Measurements from ENCODE around the gene ICAM2. TPM values are rescaled to one million over a fixed set of nuclear protein-coding genes. Genes with fewer than 3 reads are reported as not detected.
A peak's percentile ranks its signal among the peaks of the same experiment; 100 is the strongest.

ICAM2 gene
- total RNA-seq, 1 donor from 2014 or later, result 43.3 TPM

- H3K27me3 ChIP-seq (ENCODE audit: control insufficient read depth in 3 of 3, insufficient read depth in 3 of 3, low read length in 3 of 3), result no peaks in the 10 kb centered on the region
- H3K4me3 ChIP-seq (ENCODE audit: low read length in 3 of 3), result no peak overlapping the region
- H3K4me1 ChIP-seq (ENCODE audit: control insufficient read depth in 3 of 3, insufficient read depth in 3 of 3, low read length in 3 of 3), result peaks cover 65 to 88% (median 73%) of the 10 kb centered on the region in 3 donors
- peak overlapping the region; percentile 81 for H3K27ac ChIP-seq (ENCODE audit: low read depth, low read length)
- H3K36me3 ChIP-seq (ENCODE audit: control insufficient read depth in 3 of 3, insufficient read depth in 3 of 3, low read length in 3 of 3), result peaks cover 27 to 38% (median 29%) of the 10 kb centered on the region in 3 donors
- H3K9me3 ChIP-seq (ENCODE audit: control insufficient read depth in 3 of 3, low read length in 3 of 3), result no peaks in the 10 kb centered on the region
- H3K9ac ChIP-seq (ENCODE audit: low read depth in 1 of 3, low read length in 3 of 3), result peak overlapping the region; percentile 7 to 81 (median 79)
Measured at GRCh38 chr17:63955232-63955631, 65.2 kb downstream of the ICAM2 start.

- Histone ChIP-seq H3K4me3 (ENCODE audit: low read length in 3 of 3) (peak overlapping the region in 2 of 3 donors; percentile 21 to 56), H3K27me3 (ENCODE audit: control insufficient read depth in 3 of 3, insufficient read depth in 3 of 3, low read length in 3 of 3) (no peaks in the 10 kb centered on the region), H3K27ac (ENCODE audit: low read depth, low read length) (peak overlapping the region; percentile 81), H3K9me3 (ENCODE audit: control insufficient read depth in 3 of 3, low read length in 3 of 3) (no peaks in the 10 kb centered on the region), H3K36me3 (ENCODE audit: control insufficient read depth in 3 of 3, insufficient read depth in 3 of 3, low read length in 3 of 3) (peaks cover 27 to 38% (median 28%) of the 10 kb centered on the region in 3 donors), H3K4me1 (ENCODE audit: control insufficient read depth in 3 of 3, insufficient read depth in 3 of 3, low read length in 3 of 3) (peaks cover 65 to 88% (median 73%) of the 10 kb centered on the region in 3 donors), H3K9ac (ENCODE audit: low read depth in 1 of 3, low read length in 3 of 3) (peak overlapping the region; percentile 51 to 81 (median 79))
Measured at GRCh38 chr17:63954402-63955063, 65.9 kb downstream of the ICAM2 start.

Other genes starting within 250 kb of the ICAM2 start
- gene CCDC47, start 247.0 kb downstream of the ICAM2 start, total RNA-seq, result 43.8 TPM
- 69.9 TPM for gene DDX42, start 246.5 kb downstream of the ICAM2 start, total RNA-seq
- 41.2 TPM for gene PSMC5, start 193.2 kb downstream of the ICAM2 start, total RNA-seq
- gene FTSJ3, start 193.0 kb downstream of the ICAM2 start, total RNA-seq, result 62.6 TPM
- 44.4 TPM for gene SMARCD2, start 177.9 kb downstream of the ICAM2 start, total RNA-seq
- not detected for gene CSH2, start 147.0 kb downstream of the ICAM2 start, total RNA-seq
- not detected for gene GH2, start 138.7 kb downstream of the ICAM2 start, total RNA-seq
- not detected for gene CSH1, start 124.1 kb downstream of the ICAM2 start, total RNA-seq
- gene CSHL1, start 109.4 kb downstream of the ICAM2 start, total RNA-seq, result not detected
- not detected for gene GH1, start 101.8 kb downstream of the ICAM2 start, total RNA-seq
- 2.1 TPM for gene CD79B, start 88.3 kb downstream of the ICAM2 start, total RNA-seq
- gene SCN4A, start 47.7 kb downstream of the ICAM2 start, total RNA-seq, result 32.9 TPM
- gene PRR29, start 22.3 kb downstream of the ICAM2 start, total RNA-seq, result not detected
- gene ERN1, start 109.5 kb upstream of the ICAM2 start, total RNA-seq, result 5.7 TPM
- gene TEX2, start 242.6 kb upstream of the ICAM2 start, total RNA-seq, result 20.4 TPM

All from skeletal muscle tissue (tissue), 4 donors.